Measurements from ENCODE around the gene FIG4. TPM values are rescaled to one million over a fixed set of nuclear protein-coding genes. Genes with fewer than 3 reads are reported as not detected.

FIG4 gene
- total and polyA plus RNA-seq, 2 of the 13 experiments (the other 11 are each of a cell fraction or from before 2014, with no cell fraction given), result 5.5 to 7.9 TPM

- TF ChIP-seq PRDM15 (CRISPR knock-in tag; IDR thresholded peaks at IDR 0.05), result no peak
- TF ChIP-seq MZF1 (CRISPR knock-in tag; IDR thresholded peaks at IDR 0.05; ENCODE audit: borderline replicate concordance), result no peak
- no peak for TF ChIP-seq TBP (CRISPR knock-in tag; IDR thresholded peaks at IDR 0.05)
- TF ChIP-seq ZNF598 (CRISPR knock-in tag; IDR thresholded peaks at IDR 0.05; ENCODE audit: borderline replicate concordance), result no peak
- TF ChIP-seq ZNF33A (CRISPR knock-in tag; IDR thresholded peaks at IDR 0.05; ENCODE audit: borderline replicate concordance), result no peak
Measured at GRCh38 chr6:109738667-109739066, 47.6 kb downstream of the FIG4 start (continued).

GRCh38 chr6:109739686-109740085 lies 48.6 kb downstream of the FIG4 start:
- Histone ChIP-seq H3K27me3 (ENCODE audit: control insufficient read depth in 1 of 2, insufficient read depth in 2 of 2, low read length in 2 of 2) (no peaks in the 10 kb centered on the region), H3K27ac (ENCODE audit: extremely low read length, insufficient read depth, low read length) (no peak overlapping the region), H3K9me3 (ENCODE audit: low read length) (no peaks in the 10 kb centered on the region), H4K20me1 (ENCODE audit: insufficient read depth, low read length) (no peaks in the 10 kb centered on the region), H3K4me2 (ENCODE audit: low read depth, low read length) (no peak overlapping the region), H3K4me3 (replicated peaks in 1 of 3; ENCODE audit: insufficient read depth in 1 of 3, low read depth in 2 of 3, low read length in 3 of 3) (no peak overlapping the region), H3K79me2 (ENCODE audit: insufficient read depth, low read length) (no peaks in the 10 kb centered on the region), H3K9ac (ENCODE audit: insufficient read depth, low read depth, low read length) (no peak overlapping the region), H2AFZ (ENCODE audit: low read length) (no peak overlapping the region), H3K36me3 (replicated peaks in 1 of 2; ENCODE audit: control insufficient read depth in 1 of 2, insufficient read depth in 2 of 2, low read length in 2 of 2) (no peaks in the 10 kb centered on the region), H3K4me1 (ENCODE audit: insufficient read depth, low read length) (no peaks in the 10 kb centered on the region)
- DNase-seq (ENCODE audit: low spot score) (no peak), ATAC-seq (no peak), FAIRE-seq (no peak)
- CTCF ChIA-PET (ENCODE audit: low intra/inter-chr PET ratio, low total read pairs), result no interaction called here
- intact Hi-C loops (cut with micrococcal nuclease; ENCODE audit: unreplicated experiment), result no loop called here
- in situ Hi-C loops (cut with HindIII; ENCODE audit: extremely low pct_ligation_motif_present, low pct_unique_long_range_greater_than_20kb), result no loop called here
- POLR2A ChIA-PET, result no interaction called here
- no peak for TF ChIP-seq ARNTL (CRISPR knock-in tag; IDR thresholded peaks at IDR 0.05)
- no TSS peak for BruUV-seq (replicated peaks)
- 87% methylated on average over 3 of the region's 3 CpGs for WGBS (ENCODE audit: low lambda C conversion rate)

Measured in HepG2 (cell line).